Ureter (tissue), 1 donor: ENCODE data around the gene EMID1. TPM values are rescaled to one million over a fixed set of nuclear protein-coding genes. Genes with fewer than 3 reads are reported as not detected.
A peak's percentile ranks its signal among the peaks of the same experiment; 100 is the strongest.

Source experiments
- DNase-seq: peaks from one replicate; pipeline ENCODE4 v3.0.0-alpha.2; 2020; ENCODE audit warnings: low spot score
- total RNA-seq: library from RNA; stranded (reverse); gene quantifications from one replicate; pipeline ENCODE4 v1.2.4, GENCODE V29; 2023
- donor health status: DM: yes; HTN: yes; CAD: no.

EMID1 gene
- total RNA-seq, 1 donor from 2014 or later: 2.4 TPM

GRCh38 chr22:29259253-29259899 is 53.7 kb downstream of the EMID1 start:
- no peak for DNase-seq

GRCh38 chr22:29260031-29260560 is 54.4 kb downstream of the EMID1 start:
- no peak for DNase-seq

- no peak for DNase-seq
Measured at GRCh38 chr22:29260601-29261315, 55.1 kb downstream of the EMID1 start.

- no peak for DNase-seq
Measured at GRCh38 chr22:29263791-29264276, 58.1 kb downstream of the EMID1 start.

- DNase-seq: no peak
Measured at GRCh38 chr22:29265305-29265704, 59.6 kb downstream of the EMID1 start.

- no peak for DNase-seq
Measured at GRCh38 chr22:29265929-29266328, 60.2 kb downstream of the EMID1 start.

- no peak for DNase-seq
Measured at GRCh38 chr22:29266564-29267461, 61.1 kb downstream of the EMID1 start.

- DNase-seq: no peak
Measured at GRCh38 chr22:29267462-29267857, 61.8 kb downstream of the EMID1 start.

- peak; percentile 95 for DNase-seq
Measured at GRCh38 chr22:29267858-29268510, 62.3 kb downstream of the EMID1 start, which contains the start of the genes EWSR1 and RHBDD3. TSS of gene EWSR1 (plus strand) at chr22:29268268. CDS start at chr22:29268337, 69 bp downstream. TSS of gene RHBDD3 (minus strand) at chr22:29267981. CDS start at chr22:29265626, 2,355 bp downstream.

- DNase-seq: no peak
Measured at GRCh38 chr22:29268511-29269229, 63.0 kb downstream of the EMID1 start.

GRCh38 chr22:29269230-29269604 is 63.5 kb downstream of the EMID1 start:
- no peak for DNase-seq

- no peak for DNase-seq
Measured at GRCh38 chr22:29269731-29270474, 64.2 kb downstream of the EMID1 start.

- DNase-seq: no peak
Measured at GRCh38 chr22:29270475-29271271, 65.0 kb downstream of the EMID1 start.

GRCh38 chr22:29272624-29273023 is 66.9 kb downstream of the EMID1 start:
- no peak for DNase-seq

GRCh38 chr22:29275167-29275566 is 69.5 kb downstream of the EMID1 start:
- DNase-seq: no peak

- DNase-seq: no peak
Measured at GRCh38 chr22:29275819-29276565, 70.3 kb downstream of the EMID1 start.

- no peak for DNase-seq
Measured at GRCh38 chr22:29277927-29278326, 72.2 kb downstream of the EMID1 start.

- no peak for DNase-seq
Measured at GRCh38 chr22:29284196-29284595, 78.5 kb downstream of the EMID1 start.
